ENCODE data around the gene RSBN1.
"Not testable (repeated sequence)": the region's sequence is repeated elsewhere in the genome, so short reads cannot be mapped to it uniquely, and the experiment has no call there.

Gene RSBN1

GRCh38 chr1:113760102-113761080 lies 51.9 kb downstream of the RSBN1 start:
- H3K4me3 ChIP-seq (ENCODE audit: control insufficient read depth, low read depth, low read length), result peak overlapping the region; percentile 69
- no peak for DNase-seq (ENCODE audit: low read depth)
- no peak for TF ChIP-seq CTCF (IDR thresholded peaks at IDR 0.05; ENCODE audit: control insufficient read depth, insufficient read depth, low read depth, low read length, missing control alignments)

GRCh38 chr1:113759333-113760101 lies 52.8 kb downstream of the RSBN1 start, which contains the start of gene PHTF1:
Gene PHTF1, minus strand, starts transcription at chr1:113759486. Its CDS starts 783 bp downstream, at chr1:113758703.
- no peak for DNase-seq (ENCODE audit: low read depth)
- H3K4me3 ChIP-seq (ENCODE audit: control insufficient read depth, low read depth, low read length), result peak within 1 kb of the TSS; percentile 69
- TF ChIP-seq CTCF (IDR thresholded peaks at IDR 0.05; ENCODE audit: control insufficient read depth, insufficient read depth, low read depth, low read length, missing control alignments), result no peak

- DNase-seq (ENCODE audit: low read depth), result no peak
- no peak for TF ChIP-seq CTCF (IDR thresholded peaks at IDR 0.05; ENCODE audit: control insufficient read depth, insufficient read depth, low read depth, low read length, missing control alignments)
- H3K4me3 ChIP-seq (ENCODE audit: control insufficient read depth, low read depth, low read length), result peak overlapping the region; percentile 69
These were observed 53.5 kb downstream of the RSBN1 start for GRCh38 chr1:113758631-113759332.

GRCh38 chr1:113756461-113756860 lies 55.8 kb downstream of the RSBN1 start:
- TF ChIP-seq CTCF (IDR thresholded peaks at IDR 0.05; ENCODE audit: control insufficient read depth, insufficient read depth, low read depth, low read length, missing control alignments), result no peak
- DNase-seq (ENCODE audit: low read depth), result no peak
- no peak overlapping the region for H3K4me3 ChIP-seq (ENCODE audit: control insufficient read depth, low read depth, low read length)

- not testable (repeated sequence) for DNase-seq (ENCODE audit: low read depth); H3K4me3 ChIP-seq (ENCODE audit: control insufficient read depth, low read depth, low read length)
These were observed 58.9 kb downstream of the RSBN1 start for GRCh38 chr1:113753333-113753732.

- DNase-seq (ENCODE audit: low read depth), result no peak
- TF ChIP-seq CTCF (IDR thresholded peaks at IDR 0.05; ENCODE audit: control insufficient read depth, insufficient read depth, low read depth, low read length, missing control alignments), result no peak
- H3K4me3 ChIP-seq (ENCODE audit: control insufficient read depth, low read depth, low read length), result no peak overlapping the region
These were observed 60.8 kb downstream of the RSBN1 start for GRCh38 chr1:113751516-113751915.

All from AG09309 (cell line).